ENCODE data around the gene FSHR. TPM values are rescaled to one million over a fixed set of nuclear protein-coding genes. Genes with fewer than 3 reads are reported as not detected.

FSHR gene
- total RNA-seq, 1 donor from 2014 or later = not detected

GRCh38 chr2:49167131-49167530, 12.8 kb upstream of the FSHR start:
- Mint-ChIP-seq H3K36me3 (ENCODE audit: low read depth) (no peaks in the 10 kb centered on the region), H3K9me3 (ENCODE audit: low read depth) (peaks cover 14% of the 10 kb centered on the region), H3K4me1 (ENCODE audit: low read depth) (no peaks in the 10 kb centered on the region), H3K27ac (ENCODE audit: unreplicated experiment) (no peak overlapping the region), H3K4me3 (ENCODE audit: unreplicated experiment) (no peak overlapping the region), H3K27me3 (ENCODE audit: low read depth) (peaks cover 6% of the 10 kb centered on the region)
- TF ChIP-seq CTCF (IDR thresholded peaks at IDR 0.05) = no peak
- no peak for DNase-seq (ENCODE audit: low spot score)

GRCh38 chr2:49165662-49166061, 11.3 kb upstream of the FSHR start:
- Mint-ChIP-seq H3K4me1 (ENCODE audit: low read depth) (no peaks in the 10 kb centered on the region), H3K27me3 (ENCODE audit: low read depth) (peaks cover 4% of the 10 kb centered on the region), H3K9me3 (ENCODE audit: low read depth) (peaks cover 14% of the 10 kb centered on the region), H3K27ac (ENCODE audit: unreplicated experiment) (no peak overlapping the region), H3K36me3 (ENCODE audit: low read depth) (no peaks in the 10 kb centered on the region), H3K4me3 (ENCODE audit: unreplicated experiment) (no peak overlapping the region)
- no peak for TF ChIP-seq CTCF (IDR thresholded peaks at IDR 0.05)
- DNase-seq (ENCODE audit: low spot score) = no peak

GRCh38 chr2:49164729-49165128, 10.4 kb upstream of the FSHR start:
- H3K36me3 Mint-ChIP-seq (ENCODE audit: low read depth) = no peaks in the 10 kb centered on the region
- H3K27ac Mint-ChIP-seq (ENCODE audit: unreplicated experiment) = no peak overlapping the region
- H3K27me3 Mint-ChIP-seq (ENCODE audit: low read depth) = peaks cover 6% of the 10 kb centered on the region
- TF ChIP-seq CTCF (IDR thresholded peaks at IDR 0.05) = no peak
- H3K9me3 Mint-ChIP-seq (ENCODE audit: low read depth) = peaks cover 10% of the 10 kb centered on the region
- no peak for DNase-seq (ENCODE audit: low spot score)
- no peaks in the 10 kb centered on the region for H3K4me1 Mint-ChIP-seq (ENCODE audit: low read depth)
- no peak overlapping the region for H3K4me3 Mint-ChIP-seq (ENCODE audit: unreplicated experiment)

- H3K4me3 Mint-ChIP-seq (ENCODE audit: unreplicated experiment) = no peak overlapping the region
- TF ChIP-seq CTCF (IDR thresholded peaks at IDR 0.05) = no peak
- no peaks in the 10 kb centered on the region for H3K9me3 Mint-ChIP-seq (ENCODE audit: low read depth)
- H3K4me1 Mint-ChIP-seq (ENCODE audit: low read depth) = no peaks in the 10 kb centered on the region
- no peaks in the 10 kb centered on the region for H3K36me3 Mint-ChIP-seq (ENCODE audit: low read depth)
- H3K27me3 Mint-ChIP-seq (ENCODE audit: low read depth) = peaks cover 4% of the 10 kb centered on the region
- DNase-seq (ENCODE audit: low spot score) = no peak
- no peak overlapping the region for H3K27ac Mint-ChIP-seq (ENCODE audit: unreplicated experiment)
These were observed 7.8 kb upstream of the FSHR start for GRCh38 chr2:49162151-49162550.

- no peak overlapping the region for H3K27ac Mint-ChIP-seq (ENCODE audit: unreplicated experiment)
These were observed 576 bp upstream of the FSHR start for GRCh38 chr2:49154891-49155290.

More at GRCh38 chr2:49154891-49155290, 576 bp upstream of the FSHR start:
- no peaks in the 10 kb centered on the region for H3K4me1 Mint-ChIP-seq (ENCODE audit: low read depth)
- DNase-seq (ENCODE audit: low spot score) = no peak
- peaks cover 3% of the 10 kb centered on the region for H3K9me3 Mint-ChIP-seq (ENCODE audit: low read depth)
- no peaks in the 10 kb centered on the region for H3K36me3 Mint-ChIP-seq (ENCODE audit: low read depth)
- H3K4me3 Mint-ChIP-seq (ENCODE audit: unreplicated experiment) = no peak overlapping the region
- TF ChIP-seq CTCF (IDR thresholded peaks at IDR 0.05) = no peak
- peaks cover 9% of the 10 kb centered on the region for H3K27me3 Mint-ChIP-seq (ENCODE audit: low read depth)

All from chondrocyte (in vitro differentiated cells).